K562 (cell line): ENCODE data around the gene DBNDD2. TPM values are rescaled to one million over a fixed set of nuclear protein-coding genes. Genes with fewer than 3 reads are reported as not detected.

Source experiments
- BMI1 ChIP-seq: fragments of 150-350 bp; IDR thresholded peaks from 2 replicates; pipeline ENCODE4 v1.6.1; 2014; ENCODE audit warnings: low read length
- CEBPG ChIP-seq, 3 experiments: fragments of 200-800 bp in 1 of 3; sonication (Bioruptor generic) in 1 of 3; sonication (generic) in 1 of 3; formaldehyde crosslinking in 1 of 3; IDR thresholded peaks in 2 of 3; conservative IDR thresholded peaks in 1 of 3; 2 replicates each; pipeline versions ENCODE4 v1.6.1 to v1.8.0; 2016 to 2022; ENCODE audit warnings: missing compliant biosample characterization in 2 of 3, missing genetic modification characterization in 2 of 3, mild to moderate bottlenecking in 1 of 3, missing genetic modification reagents in 1 of 3
- FOXM1 ChIP-seq, 2 experiments: fragments of 450-650 bp in 1 of 2; sonication (generic) in 1 of 2; formaldehyde crosslinking in 1 of 2; IDR thresholded peaks; 2 replicates each; pipeline versions ENCODE4 v1.6.1 to v1.9.0; 2017 to 2022; ENCODE audit warnings: low read depth in 2 of 2, mild to moderate bottlenecking in 2 of 2, missing genetic modification reagents in 1 of 2, moderate library complexity in 1 of 2
- IFI16 ChIP-seq: fragments of 250-450 bp; sonication (Bioruptor Pico); IDR thresholded peaks from 2 replicates; pipeline ENCODE4 v2.1.2; 2022; ENCODE audit warnings: mild to moderate bottlenecking, inconsistent platforms
- IRF1 ChIP-seq: sonication (generic); formaldehyde crosslinking; IDR thresholded peaks from 2 replicates; pipeline ENCODE4 v1.8.0; 2022; ENCODE audit warnings: missing genetic modification reagents, mild to moderate bottlenecking, borderline replicate concordance
- MLLT1 ChIP-seq, 2 experiments: fragments of 450-650 bp; IDR thresholded peaks; 2 replicates each; pipeline ENCODE4 v1.6.1; 2016
- NCOA4 ChIP-seq: fragments of 450-650 bp; IDR thresholded peaks from 2 replicates; pipeline ENCODE4 v1.6.1; 2018; ENCODE audit warnings: mild to moderate bottlenecking; ENCODE audit not compliant: partially characterized antibody
- NR3C1 ChIP-seq: sonication (generic); formaldehyde crosslinking; IDR thresholded peaks from 2 replicates; pipeline ENCODE4 v1.8.1; 2022; ENCODE audit warnings: missing genetic modification reagents
- POLR3G ChIP-seq: IDR thresholded peaks from 2 replicates; pipeline ENCODE4 v1.6.1; 2011; ENCODE audit not compliant: insufficient read length, insufficient replicate concordance; ENCODE audit errors: extremely low read depth
- PTRF ChIP-seq: fragments of 450-650 bp; IDR thresholded peaks from 2 replicates; pipeline ENCODE4 v1.6.1; 2016; ENCODE audit warnings: mild to moderate bottlenecking, missing genetic modification characterization, missing compliant biosample characterization
- SUPT5H ChIP-seq: fragments of 450-650 bp; IDR thresholded peaks from 2 replicates; pipeline ENCODE4 v1.6.1; 2016
- VEZF1 ChIP-seq: fragments of 200-800 bp; sonication (Bioruptor generic); IDR thresholded peaks from 2 replicates; pipeline ENCODE4 v1.6.1; 2017; ENCODE audit warnings: missing genetic modification characterization, missing compliant biosample characterization
- ZBTB17 ChIP-seq: fragments of 450-650 bp; formaldehyde crosslinking; IDR thresholded peaks from 2 replicates; pipeline ENCODE4 v1.4.0; 2020; ENCODE audit warnings: mild to moderate bottlenecking
- ZBTB9 ChIP-seq: fragments of 450-650 bp; formaldehyde crosslinking; IDR thresholded peaks from 2 replicates; pipeline ENCODE4 v1.4.0; 2020; ENCODE audit warnings: mild to moderate bottlenecking, moderate library complexity
- ZFPM2 ChIP-seq: fragments of 250-450 bp; sonication (Bioruptor Pico); IDR thresholded peaks from 2 replicates; pipeline ENCODE4 v1.5.1; 2022; ENCODE audit warnings: mild to moderate bottlenecking
- ZFX ChIP-seq: sonication (generic); formaldehyde crosslinking; IDR thresholded peaks from 2 replicates; pipeline ENCODE4 v1.8.0; 2022; ENCODE audit warnings: mild to moderate bottlenecking, missing genetic modification reagents, moderate library complexity
- ZNF143 ChIP-seq: sonication (generic); formaldehyde crosslinking; IDR thresholded peaks from 2 replicates; pipeline ENCODE4 v1.9.0; 2022; ENCODE audit warnings: mild to moderate bottlenecking, missing genetic modification reagents
- ZNF316 ChIP-seq: fragments of 450-650 bp; IDR thresholded peaks from 2 replicates; pipeline ENCODE4 v1.6.1; 2016
- polyA plus RNA-seq, 8 experiments: library from polyadenylated mRNA; depleted of rRNA in 4 of 8; stranded (reverse) in 5 of 8; unstranded in 3 of 8; fragments of >200 nt; fragmentation: Nextera tagmentation in 2 of 8; fragmentation: Illumina TruSeq in 1 of 8; extraction: Ambion mirVana in 2 of 8; extraction: Trizol in 1 of 8; gene quantifications; 2 replicates each; pipeline versions ENCODE4 v1.2.1 to v1.2.3, GENCODE V29; 2011 to 2014; ENCODE audit warnings: inconsistent platforms in 1 of 8, missing spikeins in 1 of 8
- total RNA-seq, 7 experiments: library from RNA; depleted of rRNA in 6 of 7; stranded (reverse); fragments of >200 nt in 6 of 7; fragmentation: Illumina TruSeq in 2 of 7; extraction: Trizol in 2 of 7; gene quantifications; 2 replicates each; pipeline versions ENCODE4 v1.2.1 to v1.2.3, GENCODE V29; 2011 to 2021; ENCODE audit warnings: low replicate concordance in 1 of 7

Gene DBNDD2
- total and polyA plus RNA-seq, 9 of the 15 experiments (the other 6 are each of a cell fraction or from before 2014, with no cell fraction given), result 12.8 to 64.0 (median 35.8) TPM

- peak; percentile 89 for TF ChIP-seq VEZF1 (CRISPR knock-in tag)
- TF ChIP-seq NCOA4, result no peak
- no peak for TF ChIP-seq IFI16
- TF ChIP-seq ZBTB17, result peak; percentile 74; the same call in 1 of the 2 replicates
- TF ChIP-seq SUPT5H, result peak; percentile 92
- peak; percentile 88 for TF ChIP-seq BMI1
- no peak for TF ChIP-seq FOXM1 (IDR thresholded peaks at IDR 0.05; ENCODE audit: low read depth)
- no peak for TF ChIP-seq FOXM1 (CRISPR knock-in tag; IDR thresholded peaks at IDR 0.05; ENCODE audit: low read depth)
- no peak for TF ChIP-seq NR3C1 (CRISPR knock-in tag)
- no peak for TF ChIP-seq PTRF (tag)
- TF ChIP-seq POLR3G, result no peak
- peak; percentile 86 for TF ChIP-seq ZFX (CRISPR knock-in tag)
- no peak for TF ChIP-seq IRF1 (CRISPR knock-in tag)
- TF ChIP-seq ZNF316, result no peak
- no peak for TF ChIP-seq CEBPG (CRISPR knock-in tag; IDR thresholded peaks at IDR 0.05)
- no peak for TF ChIP-seq CEBPG (tag; conservative IDR thresholded peaks at IDR 0.05 in 1 of 2, IDR thresholded peaks at IDR 0.05 in 1 of 2)
- no peak for TF ChIP-seq ZBTB9 (CRISPR knock-in tag)
- peak in 1 of 2 experiments; percentile 9; a peak in 1 of 4 replicates for TF ChIP-seq MLLT1 (IDR thresholded peaks at IDR 0.05)
- no peak for TF ChIP-seq ZNF143 (CRISPR knock-in tag)
- TF ChIP-seq ZFPM2 (CRISPR knock-in tag), result no peak
These were observed 45.1 kb upstream of the DBNDD2 start, which contains the start of gene SYS1 (continued) for GRCh38 chr20:45362804-45363610.
